IPS-15b (cell line): ENCODE data around the gene RAB19.
"Not testable (repeated sequence)": the region's sequence is repeated elsewhere in the genome, so short reads cannot be mapped to it uniquely, and the experiment has no call there.

ENCODE experiments used
- H3K27me3 ChIP-seq: one replicate; pipeline ENCODE4 v1.6.1; 2013; ENCODE audit warnings: low read length; ENCODE audit not compliant: control insufficient read depth, insufficient read depth
- H3K36me3 ChIP-seq: one replicate; pipeline ENCODE4 v1.6.1; 2013; ENCODE audit warnings: low read length; ENCODE audit not compliant: control insufficient read depth, insufficient read depth
- H3K4me1 ChIP-seq: one replicate; pipeline ENCODE4 v1.6.1; 2013; ENCODE audit warnings: mild to moderate bottlenecking, low read length; ENCODE audit not compliant: control insufficient read depth, insufficient read depth
- H3K4me3 ChIP-seq: one replicate; pipeline ENCODE4 v1.5.1; 2013; ENCODE audit warnings: low read depth, low read length
- H3K9ac ChIP-seq: one replicate; pipeline ENCODE4 v1.6.1; 2013; ENCODE audit warnings: low read depth, mild to moderate bottlenecking, low read length
- H3K9me3 ChIP-seq: one replicate; pipeline ENCODE4 v1.6.1; 2013; ENCODE audit warnings: mild to moderate bottlenecking, low read length; ENCODE audit not compliant: control insufficient read depth, insufficient read depth

RAB19 gene

DNA sequence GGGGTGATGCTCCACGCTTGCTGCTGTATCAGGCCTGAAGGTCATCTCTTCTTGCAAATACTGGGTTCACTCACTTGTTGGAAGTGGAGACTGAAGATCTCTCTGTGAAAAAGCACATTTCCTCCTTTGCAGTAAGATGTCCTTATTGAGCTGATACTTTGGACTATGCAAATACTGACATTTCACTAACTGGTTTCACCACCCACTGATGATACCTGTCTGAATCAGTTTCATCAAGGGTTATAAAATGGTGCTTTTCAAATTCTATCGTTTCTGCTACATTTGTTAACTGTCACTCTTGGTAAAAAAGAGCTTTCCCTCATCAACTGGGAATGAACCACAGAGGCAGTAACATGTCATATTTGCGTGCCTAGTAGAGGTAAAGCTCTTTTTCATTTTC lies 35.5 kb downstream of the RAB19 start:
- H3K9me3 ChIP-seq: no peaks in the 10 kb centered on the region
- no peak overlapping the region for H3K4me3 ChIP-seq
- no peaks in the 10 kb centered on the region for H3K36me3 ChIP-seq
- no peaks in the 10 kb centered on the region for H3K4me1 ChIP-seq
- H3K9ac ChIP-seq: no peak overlapping the region
- no peaks in the 10 kb centered on the region for H3K27me3 ChIP-seq

DNA sequence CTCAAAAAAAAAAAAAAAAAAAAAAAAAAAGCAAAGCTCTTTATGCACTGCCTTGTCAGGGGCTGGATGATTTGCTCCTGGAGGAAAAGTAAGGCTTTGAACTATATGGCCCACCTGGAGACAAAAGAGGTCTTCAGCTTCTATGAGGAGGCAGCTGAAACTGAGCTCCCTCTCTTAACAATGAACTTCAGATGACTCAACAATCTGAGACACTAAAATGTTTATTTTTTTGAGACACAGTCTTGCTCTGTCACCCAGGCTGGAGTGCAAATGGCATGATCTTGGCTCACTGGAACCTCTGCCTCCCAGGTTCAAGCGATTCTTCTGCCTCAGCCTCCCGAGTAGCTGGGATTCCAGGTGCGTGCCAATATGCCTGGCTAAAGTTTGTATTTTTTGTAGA lies 36.7 kb downstream of the RAB19 start:
- H3K27me3 ChIP-seq: no peaks in the 10 kb centered on the region
- no peak overlapping the region for H3K4me3 ChIP-seq
- H3K36me3 ChIP-seq: no peaks in the 10 kb centered on the region
- no peak overlapping the region for H3K9ac ChIP-seq
- no peaks in the 10 kb centered on the region for H3K9me3 ChIP-seq
- no peaks in the 10 kb centered on the region for H3K4me1 ChIP-seq

DNA sequence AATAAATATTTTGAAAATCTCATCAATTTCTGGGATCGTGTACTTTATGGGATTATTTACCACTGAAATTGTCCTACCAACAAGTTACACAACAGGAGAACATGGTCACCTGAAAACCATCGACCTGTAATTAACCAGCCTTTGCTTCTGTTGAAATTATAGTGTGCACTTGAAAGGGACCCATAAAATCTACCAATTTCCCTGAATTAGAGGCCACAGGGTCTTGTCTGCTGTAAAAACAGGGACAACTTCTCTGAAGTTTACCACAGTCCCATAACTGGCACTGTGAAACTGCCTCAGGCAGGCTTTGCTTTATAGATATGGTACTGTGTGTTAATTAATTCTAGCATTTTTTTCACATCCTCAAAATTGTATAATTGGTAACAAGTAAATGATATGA lies 37.7 kb downstream of the RAB19 start:
- Histone ChIP-seq H3K4me1 (no peaks in the 10 kb centered on the region), H3K9ac (no peak overlapping the region), H3K27me3 (no peaks in the 10 kb centered on the region), H3K36me3 (no peaks in the 10 kb centered on the region), H3K9me3 (no peaks in the 10 kb centered on the region), H3K4me3 (no peak overlapping the region)

DNA sequence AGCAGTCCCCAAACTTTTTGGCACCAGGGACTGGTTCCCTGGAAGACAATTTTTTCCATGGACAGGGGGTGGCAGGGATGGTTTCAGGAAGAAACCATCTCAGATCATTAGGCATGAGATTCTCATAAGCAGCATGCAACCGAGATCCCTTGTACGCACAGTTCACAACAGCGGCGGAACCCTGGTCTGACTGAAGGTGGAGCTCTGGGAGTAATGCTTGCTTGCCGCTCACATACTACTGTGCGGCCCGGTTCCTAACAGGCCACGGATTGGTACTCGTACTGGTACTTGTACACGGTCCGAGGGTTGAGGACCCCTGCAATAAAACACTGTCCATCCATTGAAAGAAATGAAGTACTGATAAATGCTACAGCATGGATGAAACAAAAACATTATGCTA lies 42.6 kb downstream of the RAB19 start:
- H3K4me1 ChIP-seq: peaks cover 20% of the 10 kb centered on the region
- no peaks in the 10 kb centered on the region for H3K27me3 ChIP-seq
- H3K9me3 ChIP-seq: no peaks in the 10 kb centered on the region
- H3K4me3 ChIP-seq: no peak overlapping the region
- H3K9ac ChIP-seq: no peak overlapping the region
- H3K36me3 ChIP-seq: no peaks in the 10 kb centered on the region

DNA sequence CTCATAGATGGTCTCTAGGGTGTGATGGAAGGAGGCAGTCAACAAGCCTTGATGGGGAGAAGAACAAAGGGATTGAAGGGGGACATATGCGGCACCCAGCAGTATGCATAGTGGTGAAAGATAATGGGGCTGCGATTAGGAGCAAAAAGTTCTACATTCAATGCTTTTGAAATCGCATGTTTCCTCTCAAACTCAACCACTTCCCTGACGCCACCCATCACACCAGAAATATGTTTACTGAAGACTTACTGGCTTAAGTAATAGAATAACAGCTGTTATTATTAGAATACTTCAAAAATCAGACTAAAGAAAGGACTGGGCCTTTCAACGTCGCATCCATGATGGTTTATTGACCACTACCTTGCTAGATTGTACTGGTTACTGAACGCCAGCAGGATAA lies 44.0 kb downstream of the RAB19 start:
- no peaks in the 10 kb centered on the region for H3K36me3 ChIP-seq
- no peak overlapping the region for H3K9ac ChIP-seq
- no peaks in the 10 kb centered on the region for H3K27me3 ChIP-seq
- no peaks in the 10 kb centered on the region for H3K9me3 ChIP-seq
- H3K4me1 ChIP-seq: peaks cover 25% of the 10 kb centered on the region
- H3K4me3 ChIP-seq: no peak overlapping the region

DNA sequence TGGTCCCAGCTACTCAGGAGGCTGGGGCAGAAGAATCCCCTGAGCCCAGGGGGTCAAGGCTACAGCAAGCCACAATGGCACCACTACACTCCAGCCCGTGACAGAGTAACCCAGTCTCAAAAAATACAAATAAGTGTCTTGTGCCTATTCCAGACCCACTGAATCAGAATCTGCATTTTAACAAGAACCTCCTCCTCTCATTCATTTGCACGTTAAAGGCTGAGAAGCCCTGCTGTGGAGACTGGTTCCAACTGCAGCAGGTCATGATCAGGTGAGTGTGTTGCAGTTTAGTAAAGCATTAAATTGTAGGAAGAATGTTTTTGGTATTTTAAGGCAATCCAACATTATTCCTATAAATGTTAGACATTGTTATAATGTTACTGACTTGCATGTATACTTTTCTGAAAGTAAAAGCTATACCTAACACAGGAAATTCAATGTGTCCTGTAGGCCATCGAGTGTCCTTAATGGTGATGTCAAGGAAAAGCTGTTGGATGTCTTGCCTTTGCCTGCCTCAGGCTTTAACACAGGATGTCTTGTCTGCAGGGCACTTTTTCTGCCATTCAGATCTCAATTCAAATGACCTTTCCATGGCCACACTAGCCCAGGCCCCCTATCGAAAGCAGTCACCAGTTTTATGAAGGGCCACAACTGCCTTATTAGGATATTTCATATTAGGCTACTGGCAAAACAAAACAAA lies 45.1 kb downstream of the RAB19 start:
- no peak overlapping the region for H3K4me3 ChIP-seq
- no peaks in the 10 kb centered on the region for H3K9me3 ChIP-seq
- peaks cover 30% of the 10 kb centered on the region for H3K4me1 ChIP-seq
- no peaks in the 10 kb centered on the region for H3K27me3 ChIP-seq
- no peaks in the 10 kb centered on the region for H3K36me3 ChIP-seq
- no peak overlapping the region for H3K9ac ChIP-seq

DNA sequence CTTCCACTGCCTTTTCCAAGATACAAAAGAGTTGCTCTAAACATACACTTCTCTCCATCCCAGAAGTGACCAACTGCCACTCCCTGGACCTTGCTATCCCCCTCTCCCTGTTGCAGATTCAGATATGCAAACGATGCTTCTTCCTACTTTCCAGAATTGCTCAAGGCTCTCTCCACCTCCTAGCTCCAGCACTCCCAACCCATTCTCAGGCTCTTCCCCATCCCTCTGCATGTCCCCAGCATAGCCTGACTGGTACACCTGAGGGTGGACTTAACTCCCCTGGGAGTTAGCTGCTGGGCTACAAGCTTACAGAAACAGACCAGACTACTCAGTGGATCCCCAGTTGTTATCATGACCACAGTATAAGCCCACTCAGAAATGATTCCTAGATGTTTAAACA lies 47.9 kb downstream of the RAB19 start:
- Histone ChIP-seq H3K9me3 (no peaks in the 10 kb centered on the region), H3K36me3 (peaks cover 14% of the 10 kb centered on the region), H3K4me1 (peaks cover 47% of the 10 kb centered on the region)

DNA sequence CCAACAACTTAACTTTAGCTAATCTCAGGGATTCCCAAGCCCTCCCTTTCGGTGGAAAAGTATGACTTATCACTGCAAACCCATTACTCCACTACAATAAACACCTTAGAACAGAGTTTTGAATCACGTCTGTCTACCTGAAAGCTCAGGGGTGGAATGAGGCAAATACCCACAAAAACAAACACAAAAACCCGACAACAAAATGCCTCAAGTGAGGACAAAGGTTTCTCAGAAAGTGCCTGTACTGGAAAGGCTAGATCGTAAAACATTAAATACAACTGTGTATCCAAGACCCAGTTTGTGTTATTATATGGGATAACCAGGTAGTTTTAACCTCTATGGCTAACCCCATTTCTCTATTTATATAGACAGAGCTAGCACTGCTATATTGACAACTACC lies 49.4 kb downstream of the RAB19 start:
- no peak overlapping the region for H3K9ac ChIP-seq
- peaks cover 16% of the 10 kb centered on the region for H3K36me3 ChIP-seq
- H3K4me1 ChIP-seq: peaks cover 48% of the 10 kb centered on the region
- no peaks in the 10 kb centered on the region for H3K9me3 ChIP-seq
- no peaks in the 10 kb centered on the region for H3K27me3 ChIP-seq
- H3K4me3 ChIP-seq: no peak overlapping the region

More for the DNA sequence above, 47.9 kb downstream of the RAB19 start:
- no peak overlapping the region for H3K4me3 ChIP-seq
- no peaks in the 10 kb centered on the region for H3K27me3 ChIP-seq
- no peak overlapping the region for H3K9ac ChIP-seq

DNA sequence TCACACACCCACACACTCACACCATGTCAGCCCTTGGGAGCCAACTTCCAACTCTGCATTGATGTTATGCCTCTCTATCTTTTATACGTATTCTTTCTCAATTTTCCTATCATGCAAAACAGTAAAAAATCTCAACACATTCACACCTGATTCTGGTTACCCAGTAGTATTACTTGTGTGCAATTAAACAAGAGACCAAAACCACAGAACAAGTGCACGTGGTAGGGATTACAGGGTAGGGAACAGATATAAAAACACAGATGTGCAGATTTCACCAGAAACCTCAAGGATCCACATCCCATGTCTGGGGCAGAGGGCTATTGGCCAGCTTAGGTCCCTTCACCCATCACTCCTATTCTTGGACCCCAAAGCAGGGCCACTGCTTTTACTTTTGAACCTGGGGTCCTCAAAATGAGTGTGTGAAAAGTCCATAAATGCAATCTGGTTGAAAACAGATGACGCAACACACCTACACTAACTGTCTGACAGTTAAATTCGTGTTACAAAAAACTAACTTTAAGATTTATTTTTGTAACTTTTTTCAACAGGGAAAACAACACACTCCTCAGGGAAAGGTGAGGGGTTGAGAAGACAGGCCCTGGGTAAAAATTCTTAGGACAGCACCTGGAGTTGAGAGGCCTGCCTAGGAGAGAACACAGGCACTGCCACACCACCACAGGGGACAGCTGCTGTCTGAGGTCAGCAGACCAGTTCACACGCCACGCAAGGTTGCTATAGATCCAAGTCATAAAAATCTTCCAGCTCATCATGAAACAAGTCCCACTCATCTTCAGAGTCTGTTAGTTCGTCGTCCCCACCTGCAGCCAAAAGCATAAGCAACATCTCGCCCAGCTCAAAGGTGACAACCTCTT lies 50.2 kb downstream of the RAB19 start:
- Histone ChIP-seq H3K4me1 (peaks cover 48% of the 10 kb centered on the region), H3K36me3 (peaks cover 16% of the 10 kb centered on the region)
- not testable (repeated sequence) for H3K4me3 ChIP-seq, H3K9me3 ChIP-seq, H3K27me3 ChIP-seq, H3K9ac ChIP-seq

DNA sequence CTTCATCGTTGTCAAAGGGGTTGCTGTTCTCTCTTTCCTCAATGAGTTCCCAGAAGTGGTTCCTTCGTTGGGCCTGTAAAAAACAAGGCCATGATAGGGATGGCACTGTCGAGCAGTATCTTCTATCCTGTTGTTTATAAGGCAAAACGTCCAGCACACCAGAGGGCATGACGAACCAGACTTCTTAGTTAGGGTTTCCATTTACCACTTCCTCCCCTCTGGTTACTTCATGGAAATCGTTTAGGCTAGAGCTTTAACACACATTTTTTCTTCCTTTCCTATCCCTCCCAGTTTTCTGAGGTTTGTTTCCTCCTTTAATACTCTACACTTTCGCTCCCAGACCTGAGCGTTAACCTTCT lies 50.8 kb downstream of the RAB19 start:
- Histone ChIP-seq H3K9ac (no peak overlapping the region), H3K4me3 (no peak overlapping the region), H3K36me3 (peaks cover 16% of the 10 kb centered on the region), H3K4me1 (peaks cover 42% of the 10 kb centered on the region), H3K27me3 (no peaks in the 10 kb centered on the region), H3K9me3 (no peaks in the 10 kb centered on the region)

DNA sequence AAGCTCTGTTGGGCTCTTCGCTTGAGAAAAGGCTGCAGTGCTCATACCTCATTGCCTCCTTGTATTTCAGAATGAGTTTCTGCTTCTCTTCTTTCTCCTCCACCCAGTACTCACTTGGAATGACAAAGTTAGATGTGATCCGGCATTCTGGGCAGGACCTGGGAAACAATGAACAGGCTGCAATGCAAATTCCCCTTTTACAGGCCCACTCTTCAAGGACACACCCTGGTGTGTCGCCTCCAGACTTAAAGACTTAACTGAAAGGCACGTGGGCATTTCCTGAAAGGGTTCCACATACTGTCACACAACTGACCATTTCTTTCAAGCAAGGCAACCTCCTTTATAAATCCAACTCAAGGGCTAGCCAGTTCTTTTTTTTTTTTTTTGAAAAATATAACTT lies 51.9 kb downstream of the RAB19 start:
- Histone ChIP-seq H3K4me3 (no peak overlapping the region), H3K9ac (no peak overlapping the region), H3K9me3 (no peaks in the 10 kb centered on the region), H3K36me3 (peaks cover 19% of the 10 kb centered on the region), H3K4me1 (peaks cover 40% of the 10 kb centered on the region), H3K27me3 (no peaks in the 10 kb centered on the region)

DNA sequence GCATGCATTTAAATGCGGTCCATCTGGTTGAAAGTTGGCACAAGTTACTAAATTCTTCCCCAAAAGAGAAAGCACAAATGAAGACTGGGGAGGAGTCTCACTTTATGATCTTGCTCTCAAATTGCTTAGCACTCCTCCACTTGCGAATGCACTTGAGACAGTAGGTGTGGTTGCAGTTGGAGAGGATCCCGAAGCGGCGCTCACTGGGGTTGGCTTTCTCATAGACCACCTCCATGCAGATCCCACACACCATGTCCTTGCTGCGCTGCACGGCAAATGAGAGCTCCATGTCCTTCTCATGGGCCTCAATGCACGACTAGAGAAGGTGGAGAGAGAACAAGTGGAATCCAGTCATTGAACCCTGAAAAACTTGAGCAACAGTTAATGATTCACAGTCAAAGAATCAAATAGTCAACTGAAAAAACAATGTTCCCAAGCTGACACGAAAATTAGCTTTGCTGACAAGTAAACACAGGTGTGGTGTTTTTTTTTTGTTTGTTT lies 52.7 kb downstream of the RAB19 start:
- Histone ChIP-seq H3K4me1 (peaks cover 37% of the 10 kb centered on the region), H3K4me3 (no peak overlapping the region), H3K36me3 (peaks cover 20% of the 10 kb centered on the region), H3K27me3 (no peaks in the 10 kb centered on the region), H3K9ac (no peak overlapping the region), H3K9me3 (no peaks in the 10 kb centered on the region)
